ENCODE data around the gene MYEOV.

DNA sequence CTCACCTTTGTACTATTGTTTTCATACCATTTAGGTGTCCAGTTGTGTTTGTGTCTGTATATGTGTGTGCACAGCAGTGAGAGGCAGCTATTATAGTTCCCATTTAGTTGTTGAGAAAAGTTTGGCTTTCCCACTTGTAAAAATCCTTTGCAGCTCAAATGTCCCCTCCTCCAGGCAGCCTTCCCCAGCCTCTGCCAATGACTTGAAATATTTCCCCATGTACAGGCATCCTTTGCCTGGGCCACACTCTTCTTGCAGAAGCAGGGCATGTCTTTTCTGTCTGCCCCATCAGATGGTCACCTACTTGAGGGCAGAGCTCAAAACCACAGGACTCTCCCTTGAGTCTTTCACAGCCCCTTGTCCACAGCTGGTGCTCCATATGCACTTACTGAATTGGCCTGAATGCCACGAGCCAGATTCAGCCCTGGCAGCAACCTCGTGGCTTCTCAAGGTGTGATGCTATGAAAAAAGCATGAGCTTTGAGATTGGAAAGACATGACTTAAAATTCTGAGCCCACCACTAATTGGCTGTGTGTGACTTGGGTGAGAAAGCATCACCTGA lies 39.3 kb downstream of the MYEOV start:
- TF ChIP-seq EZH2phosphoT487 (IDR thresholded peaks at IDR 0.05; ENCODE audit: low read length) (no peak), CTCF (IDR thresholded peaks at IDR 0.05; ENCODE audit: low read length) (no peak)
